DMS 273 treated with DMSO at 0.1 percent for 48 hours (cell line): ENCODE measurements around the gene ROBO3.

Source experiments
- DNase-seq: peaks from one replicate; lab custom pipeline; 2025; lab: John Stamatoyannopoulos, UW

The ROBO3 gene

DNA sequence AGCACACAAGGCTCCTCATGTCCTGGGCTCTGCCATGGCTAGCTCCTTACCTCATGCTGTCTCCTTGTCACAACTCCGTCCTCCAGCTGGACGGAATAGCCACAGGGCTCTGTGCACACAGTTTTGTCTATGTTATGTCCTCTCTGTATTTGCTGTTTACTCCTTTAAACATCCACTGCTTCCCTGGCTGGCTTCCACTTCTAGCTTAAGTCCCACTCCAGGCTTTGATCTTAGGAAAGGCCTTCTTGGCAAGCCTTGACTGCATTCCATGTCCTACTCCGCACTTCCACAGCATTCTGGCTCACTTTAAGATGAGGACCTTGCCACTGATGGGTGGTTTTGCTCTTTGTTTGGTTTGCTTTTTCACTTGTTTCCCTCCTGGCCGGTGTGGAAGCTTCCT, 22.9 kb upstream of the ROBO3 start:
- DNase-seq = no peak

DNA sequence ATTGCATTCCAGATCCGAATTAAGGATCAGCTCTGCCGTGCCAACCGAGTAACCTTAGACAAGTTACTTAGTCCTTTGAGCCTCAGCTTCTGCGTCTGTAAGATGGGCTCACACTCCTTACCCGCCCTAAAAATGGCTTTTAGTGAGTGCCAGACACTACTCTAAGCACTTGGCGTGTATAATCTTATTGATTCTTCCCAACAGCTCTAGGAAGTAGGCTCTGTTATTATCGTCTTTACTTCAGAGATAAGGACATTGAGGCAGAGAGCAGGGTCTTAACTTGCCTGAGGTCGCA, 21.7 kb upstream of the ROBO3 start:
- DNase-seq = no peak

DNA sequence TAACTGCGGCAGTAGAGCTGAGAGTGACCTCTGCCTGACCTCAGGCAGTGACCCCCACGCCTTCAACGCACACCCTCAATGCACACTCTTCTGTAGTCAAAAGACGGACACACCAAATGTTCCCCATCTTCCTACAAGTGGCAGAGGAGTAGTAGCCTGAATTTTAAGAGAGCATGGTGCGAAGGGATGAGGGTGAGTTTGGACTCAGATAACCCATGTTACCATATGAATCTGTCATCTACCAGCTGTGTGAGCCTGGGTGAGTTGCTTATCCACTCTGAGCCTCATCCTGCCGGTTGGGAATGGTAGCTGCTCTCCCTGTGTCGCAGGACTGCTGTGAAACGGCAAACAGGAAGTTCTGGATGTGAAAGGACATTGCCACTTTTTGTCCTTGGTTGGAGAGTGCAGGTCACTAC, 20.6 kb upstream of the ROBO3 start:
- no peak for DNase-seq

DNA sequence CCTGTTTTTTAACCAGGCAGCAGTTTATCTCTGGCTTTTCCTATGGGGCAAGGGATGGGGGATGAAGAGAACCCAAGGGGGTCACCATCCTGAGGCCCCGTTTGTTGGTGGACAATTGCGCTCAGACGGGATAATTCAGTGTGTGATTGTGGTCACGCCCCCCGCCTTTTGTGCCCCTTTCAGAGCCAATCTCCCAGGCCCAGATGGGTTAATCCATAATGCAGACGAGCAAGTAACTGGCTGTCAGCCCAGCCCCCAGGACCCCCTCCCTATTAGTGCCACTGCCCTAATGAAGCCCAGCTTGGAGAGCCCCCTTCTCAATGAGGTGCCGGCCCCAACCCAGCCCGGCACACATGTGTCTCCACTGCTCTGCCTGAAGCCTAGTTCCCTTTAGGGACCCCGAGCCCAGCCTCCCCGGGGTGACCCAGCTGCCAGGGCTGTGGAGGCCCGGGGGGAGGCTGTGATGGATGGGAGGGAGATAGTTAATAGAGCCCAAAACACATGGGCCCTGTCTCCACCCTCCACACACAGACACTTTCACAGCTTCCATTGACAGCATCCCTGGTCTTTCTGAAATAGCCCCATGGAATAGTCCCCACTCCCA, 19.1 kb upstream of the ROBO3 start:
- no peak for DNase-seq

DNA sequence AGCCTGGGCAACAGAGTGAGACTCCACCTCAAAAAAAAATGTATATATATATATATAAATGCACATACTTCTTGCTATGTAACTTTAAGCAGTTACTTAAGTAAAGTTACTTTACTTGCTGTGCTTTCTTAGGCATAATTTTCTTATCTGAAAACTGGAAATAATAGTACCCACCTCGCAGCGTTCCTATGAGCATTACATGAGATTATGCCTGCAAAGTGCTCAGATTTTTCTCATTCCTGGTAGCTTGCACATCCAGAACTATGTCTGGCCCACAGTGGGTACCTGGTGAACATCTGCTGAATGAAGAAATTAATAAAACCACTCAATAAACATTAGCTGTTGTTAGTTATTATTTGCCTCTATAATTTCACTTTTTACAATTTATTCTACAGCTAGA, 6.1 kb upstream of the ROBO3 start:
- DNase-seq = no peak

DNA sequence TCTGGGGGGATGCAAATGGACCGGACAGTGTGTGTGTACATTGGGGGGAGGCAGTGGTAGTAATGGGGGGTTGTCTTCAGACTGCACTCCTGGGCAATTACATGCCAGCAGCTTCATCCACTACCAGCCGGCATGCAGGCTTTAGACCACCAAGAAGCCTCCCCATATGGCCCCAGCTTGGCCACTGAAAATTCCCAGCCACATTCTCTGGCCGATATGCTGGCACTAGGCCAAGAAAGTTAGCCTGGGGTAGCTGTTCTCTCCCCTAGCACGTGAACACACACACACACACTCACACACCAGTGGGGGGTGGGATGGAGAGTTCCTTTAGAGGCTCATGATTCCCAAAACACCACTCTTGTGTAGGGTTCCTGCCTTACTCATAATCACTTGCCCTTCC, 3.6 kb upstream of the ROBO3 start:
- no peak for DNase-seq

DNA sequence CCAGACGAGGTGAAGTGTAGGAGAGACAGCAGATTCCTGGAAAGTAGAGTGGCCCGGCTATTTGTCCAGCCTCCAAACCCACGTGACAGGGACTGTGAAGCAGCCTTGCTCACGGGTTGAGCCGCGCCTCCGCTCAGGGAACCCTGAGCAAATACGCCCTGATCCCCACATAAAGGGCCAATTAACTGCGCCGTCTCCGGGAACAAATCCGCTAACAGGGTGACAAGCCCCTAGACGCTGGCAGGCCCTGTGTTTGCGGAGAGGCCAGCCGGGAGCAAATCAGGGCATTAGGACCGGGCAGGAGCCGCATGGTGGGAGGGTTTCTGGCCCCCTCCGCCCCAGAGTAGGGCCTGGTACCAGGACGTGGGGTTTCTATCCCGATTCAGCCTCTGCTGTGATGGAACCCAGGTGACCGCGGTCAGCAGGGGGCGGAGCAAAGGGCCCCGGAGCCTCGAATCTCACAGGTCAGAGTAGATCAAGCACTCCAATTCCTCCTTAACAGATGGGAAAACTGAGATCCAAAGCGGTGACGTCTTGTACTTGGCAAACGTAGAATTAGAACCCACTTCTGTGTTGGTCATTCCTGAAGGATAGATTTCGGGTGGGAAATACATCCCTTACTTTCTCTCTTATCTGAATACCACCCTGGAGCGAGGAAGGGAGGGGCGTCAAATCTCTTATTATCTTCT, 2.0 kb upstream of the ROBO3 start:
- no peak for DNase-seq

DNA sequence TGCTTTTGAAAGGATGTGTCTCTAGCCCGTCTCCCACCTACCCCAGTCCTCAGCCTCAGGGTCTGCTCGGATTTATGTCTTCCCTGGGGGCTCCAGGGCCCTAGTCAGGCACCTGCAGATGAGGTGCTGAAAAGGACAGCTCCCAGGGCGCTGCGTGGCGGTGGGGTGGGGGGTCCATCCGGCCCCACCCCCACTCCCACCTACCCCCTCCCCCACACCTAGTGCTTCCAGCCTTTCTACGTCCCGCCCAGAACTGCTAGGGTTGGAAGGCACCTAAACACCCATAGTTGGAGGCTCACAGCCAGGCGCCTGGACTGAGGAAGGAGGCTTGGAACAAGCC, 1.4 kb upstream of the ROBO3 start:
- DNase-seq = no peak

DNA sequence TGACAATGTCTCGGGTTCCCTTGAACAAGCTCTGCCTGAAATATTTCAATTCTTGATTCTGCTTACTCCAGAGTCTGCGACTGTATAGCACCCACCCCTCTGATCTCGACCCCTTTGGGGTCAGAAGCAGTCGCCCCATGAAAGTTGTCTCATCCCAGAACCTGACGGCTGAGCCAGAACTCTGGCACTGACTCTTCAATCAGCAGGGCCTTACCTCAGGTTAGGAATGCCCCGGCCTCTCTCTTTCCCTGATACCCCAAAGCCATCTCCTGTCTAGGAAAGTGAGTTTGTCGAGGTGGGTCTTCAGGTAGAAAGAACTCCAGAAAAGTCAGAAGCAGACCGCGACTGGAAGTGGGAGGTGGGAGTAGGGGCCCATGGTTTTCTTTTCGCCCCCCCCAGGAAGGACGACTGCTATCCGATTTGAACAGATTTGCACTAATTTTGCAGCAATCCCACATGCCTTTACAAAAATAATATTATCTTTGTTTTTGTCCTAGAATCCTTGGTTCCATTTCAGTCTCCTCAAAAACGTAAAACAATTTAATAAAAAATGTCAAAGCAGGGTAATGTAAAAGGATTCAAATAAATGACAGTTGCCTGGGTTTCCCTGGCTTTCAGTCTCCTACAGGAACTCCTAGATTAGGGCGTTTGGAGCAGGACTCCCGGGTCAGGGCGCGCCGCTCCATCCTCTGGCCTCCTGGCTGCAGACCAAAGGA, 898 bp upstream of the ROBO3 start:
- DNase-seq = no peak

DNA sequence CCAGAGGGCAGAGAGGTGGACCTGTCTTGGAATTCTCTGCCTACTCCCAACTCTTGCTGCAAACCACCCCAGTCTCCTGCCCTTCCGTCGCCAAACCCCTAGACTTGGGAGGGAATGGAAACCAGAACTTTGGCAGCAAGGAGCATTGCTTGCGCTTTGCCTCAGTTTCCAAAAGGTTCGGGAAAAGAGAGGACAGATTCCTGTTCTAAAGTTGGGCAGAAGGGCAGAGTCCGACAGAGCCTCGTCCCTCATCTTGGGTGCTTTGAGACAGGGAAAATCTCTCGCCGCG, 396 bp upstream of the ROBO3 start:
- DNase-seq = no peak

DNA sequence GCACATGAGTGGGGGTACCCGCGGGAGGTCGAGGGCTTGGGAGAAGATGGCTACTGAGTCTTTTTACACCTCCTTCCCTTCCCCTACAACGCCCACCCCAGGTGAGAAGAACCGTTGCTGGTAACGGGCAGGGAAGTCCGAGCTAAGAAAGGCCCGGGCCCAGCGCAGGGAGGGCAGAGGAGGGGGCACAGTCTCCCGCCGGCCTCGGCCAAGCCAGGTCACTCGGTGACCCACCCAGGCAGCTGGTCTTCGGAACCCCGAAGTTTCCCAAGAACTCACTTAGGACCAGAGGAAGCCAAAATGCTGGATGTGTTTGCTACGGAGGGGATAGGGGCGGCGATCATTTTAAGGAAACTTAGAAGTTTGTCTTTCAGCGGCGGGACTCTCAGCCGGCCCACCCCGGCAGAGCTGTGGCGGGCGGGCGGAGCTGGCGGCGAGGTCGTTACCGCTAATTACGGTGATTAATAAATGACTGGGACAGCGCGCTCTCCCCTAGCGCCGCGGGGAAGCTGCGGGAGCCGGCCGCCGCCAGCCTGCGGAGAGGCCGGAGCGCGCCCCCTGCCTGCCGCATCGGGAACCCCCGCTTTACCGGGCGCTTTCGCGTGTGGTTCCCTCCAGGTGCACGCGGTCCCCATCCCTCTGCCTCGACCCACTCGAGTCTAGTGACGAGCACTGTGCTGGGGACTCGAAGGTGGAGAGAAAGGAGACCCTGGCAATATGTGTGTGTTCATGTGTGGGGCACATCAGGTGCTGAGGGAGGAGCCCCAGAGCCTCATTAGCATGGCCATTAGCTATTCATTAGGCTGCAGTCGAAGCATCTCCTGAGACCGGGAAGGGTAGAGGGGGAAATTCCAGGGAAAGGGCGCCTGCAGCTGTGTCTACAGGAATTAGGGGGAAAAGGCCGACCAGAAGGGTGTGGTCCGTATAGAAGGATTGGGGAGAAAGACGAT, 945 bp downstream of the ROBO3 start:
- DNase-seq = no peak

DNA sequence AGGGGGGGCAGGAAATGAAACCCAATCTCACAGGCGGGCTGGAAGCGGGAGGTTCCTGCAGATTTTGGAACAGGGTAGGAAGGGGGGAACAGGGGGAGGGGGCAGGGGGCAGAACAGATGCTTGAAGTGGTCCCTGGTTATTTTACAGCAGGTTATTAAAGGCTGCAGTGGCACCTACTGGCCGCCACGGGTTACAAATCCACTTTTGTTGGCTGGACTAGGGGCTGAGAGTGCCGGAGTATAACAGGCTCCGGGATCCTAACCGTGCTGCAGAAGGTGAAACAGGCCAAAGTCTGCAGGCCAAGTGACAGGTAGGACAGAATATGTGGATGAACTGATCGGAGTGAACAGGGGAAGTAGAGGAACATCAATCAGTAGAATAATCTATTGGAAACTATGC, 2.5 kb downstream of the ROBO3 start:
- no peak for DNase-seq

DNA sequence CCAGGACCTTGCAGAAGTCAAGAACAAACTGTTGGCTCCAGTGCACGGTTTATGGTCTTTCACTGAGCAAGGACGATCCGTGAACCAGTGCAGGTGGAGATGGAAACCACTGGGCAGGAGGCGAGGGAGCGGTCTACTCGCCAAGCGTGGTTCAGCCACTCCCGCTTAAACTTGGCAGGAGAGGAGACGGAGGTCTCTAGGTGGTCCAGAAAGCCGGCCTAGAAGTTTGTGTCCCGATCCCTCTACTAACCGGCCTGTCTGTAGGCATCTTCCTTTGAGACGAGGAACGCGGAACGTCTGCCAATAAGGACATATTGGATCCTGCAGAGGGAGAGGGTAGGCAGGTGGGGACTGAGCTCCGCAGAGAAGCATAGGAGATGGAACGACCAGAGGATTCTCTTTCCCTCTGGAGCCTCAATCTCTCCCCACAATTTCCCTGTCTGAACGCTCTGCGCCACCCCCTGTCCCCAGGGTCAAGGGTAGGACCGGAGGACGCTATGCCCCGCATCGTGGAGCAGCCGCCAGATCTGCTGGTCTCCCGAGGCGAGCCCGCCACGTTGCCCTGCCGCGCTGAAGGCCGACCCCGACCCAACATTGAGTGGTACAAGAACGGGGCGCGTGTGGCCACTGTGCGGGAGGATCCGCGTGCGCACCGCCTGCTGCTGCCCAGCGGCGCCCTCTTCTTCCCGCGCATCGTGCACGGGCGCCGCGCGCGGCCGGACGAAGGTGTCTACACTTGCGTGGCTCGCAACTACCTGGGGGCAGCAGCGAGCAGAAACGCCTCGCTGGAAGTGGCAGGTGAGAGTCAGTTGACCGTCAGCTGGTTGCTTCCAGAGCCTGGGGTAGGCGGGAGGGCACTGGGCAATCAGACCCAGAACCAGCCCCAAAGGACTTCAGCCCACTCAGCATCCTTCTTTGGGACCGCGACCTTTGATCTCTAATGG, 3.4 kb downstream of the ROBO3 start:
- DNase-seq = no peak

DNA sequence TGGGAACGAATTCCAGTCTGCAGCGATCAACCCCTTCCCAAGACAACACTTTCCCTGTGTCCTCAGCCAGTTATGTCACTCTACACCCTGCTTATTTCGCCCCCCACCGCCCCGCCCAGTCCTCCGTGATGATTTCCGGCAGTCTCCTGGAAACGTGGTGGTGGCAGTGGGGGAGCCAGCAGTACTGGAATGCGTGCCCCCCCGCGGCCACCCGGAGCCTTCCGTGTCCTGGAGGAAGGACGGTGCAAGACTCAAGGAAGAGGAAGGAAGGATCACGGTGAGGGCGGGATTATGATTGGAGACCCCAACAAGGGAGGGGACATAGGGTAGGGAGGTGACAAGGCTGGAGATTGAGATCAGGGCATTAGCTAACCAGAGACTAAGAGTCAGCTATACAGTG, 4.1 kb downstream of the ROBO3 start:
- DNase-seq = no peak

DNA sequence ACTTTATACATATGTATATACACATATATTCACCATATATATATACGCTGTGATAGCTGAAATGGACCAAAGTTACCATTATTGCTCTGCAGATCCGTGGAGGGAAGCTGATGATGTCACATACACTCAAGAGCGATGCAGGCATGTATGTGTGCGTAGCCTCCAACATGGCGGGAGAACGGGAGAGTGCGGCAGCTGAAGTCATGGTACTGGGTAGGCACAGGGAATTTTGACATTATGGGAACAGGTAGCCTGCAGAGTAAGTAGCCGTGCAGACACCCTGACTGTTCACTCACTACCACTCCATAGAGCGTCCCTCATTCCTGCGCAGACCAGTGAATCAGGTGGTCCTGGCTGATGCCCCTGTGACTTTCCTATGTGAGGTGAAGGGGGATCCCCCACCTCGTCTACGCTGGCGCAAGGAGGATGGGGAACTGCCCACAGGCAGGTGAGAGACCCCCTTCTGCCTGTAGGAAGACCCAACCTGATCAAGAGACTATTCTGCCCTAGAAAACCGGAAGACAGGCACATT, 4.7 kb downstream of the ROBO3 start:
- DNase-seq = no peak

DNA sequence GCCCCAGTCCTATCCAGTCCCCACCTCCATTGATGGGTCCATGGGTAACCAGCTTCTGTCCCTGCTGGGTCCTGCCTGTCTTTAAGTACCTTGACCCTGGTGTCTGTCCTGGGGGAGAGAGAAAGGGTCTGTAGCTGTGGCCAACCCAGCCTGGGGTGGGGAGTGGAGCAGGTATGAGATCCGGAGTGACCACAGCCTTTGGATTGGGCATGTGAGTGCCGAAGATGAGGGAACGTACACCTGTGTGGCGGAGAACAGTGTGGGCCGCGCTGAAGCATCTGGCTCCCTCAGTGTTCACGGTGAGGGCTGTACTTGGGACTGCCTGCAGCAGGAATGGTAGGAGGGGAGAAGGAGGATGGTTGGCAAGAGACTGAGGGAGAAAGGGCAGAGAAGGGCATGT, 5.2 kb downstream of the ROBO3 start:
- DNase-seq = no peak

DNA sequence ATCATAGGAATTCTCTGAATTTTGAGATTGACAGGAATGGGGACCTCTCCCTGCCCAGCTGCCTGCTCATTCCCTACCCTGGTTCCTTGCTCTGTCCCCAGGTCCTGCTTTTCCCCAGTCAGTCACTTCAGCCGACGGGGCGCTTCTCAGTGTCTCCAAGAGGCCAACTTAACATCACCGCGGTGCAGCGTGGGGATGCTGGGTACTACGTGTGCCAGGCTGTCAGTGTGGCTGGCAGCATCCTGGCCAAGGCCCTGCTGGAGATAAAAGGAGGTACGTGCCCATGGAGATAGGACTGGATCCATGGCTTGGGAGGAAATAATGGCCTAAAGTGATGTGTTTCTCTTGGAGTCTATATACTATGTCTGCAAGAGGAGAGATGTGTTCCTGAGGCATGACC, 7.0 kb downstream of the ROBO3 start:
- DNase-seq = no peak

DNA sequence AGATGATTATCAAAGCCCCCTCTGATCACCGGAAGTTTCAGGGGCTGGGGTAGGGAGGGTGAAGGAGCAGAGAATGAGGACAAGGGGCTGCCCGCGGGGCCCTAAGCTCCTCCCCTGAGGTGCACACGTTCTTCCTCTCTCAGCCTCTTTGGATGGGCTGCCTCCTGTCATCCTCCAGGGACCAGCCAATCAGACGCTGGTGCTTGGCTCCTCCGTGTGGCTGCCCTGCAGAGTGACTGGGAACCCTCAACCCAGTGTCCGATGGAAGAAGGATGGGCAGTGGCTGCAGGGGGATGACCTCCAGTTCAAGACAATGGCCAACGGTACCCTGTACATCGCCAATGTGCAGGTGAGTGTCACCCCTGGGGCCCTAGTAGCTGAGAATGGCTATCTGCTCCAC, 7.5 kb downstream of the ROBO3 start:
- DNase-seq = no peak

DNA sequence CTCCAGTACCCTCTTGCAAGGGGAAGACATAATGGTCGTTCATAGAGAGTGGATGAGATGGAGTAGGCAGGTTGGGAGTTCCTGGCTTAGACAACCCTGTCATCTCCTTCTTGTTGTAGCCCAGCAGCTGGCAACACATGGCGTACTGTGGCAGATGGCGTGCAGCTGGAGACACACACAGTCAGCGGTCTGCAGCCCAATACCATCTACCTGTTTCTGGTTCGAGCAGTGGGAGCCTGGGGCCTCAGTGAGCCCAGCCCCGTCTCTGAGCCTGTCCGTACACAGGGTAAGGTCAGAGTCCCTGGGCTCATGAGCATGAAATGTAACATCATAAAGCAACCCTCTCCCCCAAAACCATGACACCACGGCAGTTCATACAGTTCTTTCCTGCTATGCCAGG, 8.7 kb downstream of the ROBO3 start:
- DNase-seq = peak; percentile 11

DNA sequence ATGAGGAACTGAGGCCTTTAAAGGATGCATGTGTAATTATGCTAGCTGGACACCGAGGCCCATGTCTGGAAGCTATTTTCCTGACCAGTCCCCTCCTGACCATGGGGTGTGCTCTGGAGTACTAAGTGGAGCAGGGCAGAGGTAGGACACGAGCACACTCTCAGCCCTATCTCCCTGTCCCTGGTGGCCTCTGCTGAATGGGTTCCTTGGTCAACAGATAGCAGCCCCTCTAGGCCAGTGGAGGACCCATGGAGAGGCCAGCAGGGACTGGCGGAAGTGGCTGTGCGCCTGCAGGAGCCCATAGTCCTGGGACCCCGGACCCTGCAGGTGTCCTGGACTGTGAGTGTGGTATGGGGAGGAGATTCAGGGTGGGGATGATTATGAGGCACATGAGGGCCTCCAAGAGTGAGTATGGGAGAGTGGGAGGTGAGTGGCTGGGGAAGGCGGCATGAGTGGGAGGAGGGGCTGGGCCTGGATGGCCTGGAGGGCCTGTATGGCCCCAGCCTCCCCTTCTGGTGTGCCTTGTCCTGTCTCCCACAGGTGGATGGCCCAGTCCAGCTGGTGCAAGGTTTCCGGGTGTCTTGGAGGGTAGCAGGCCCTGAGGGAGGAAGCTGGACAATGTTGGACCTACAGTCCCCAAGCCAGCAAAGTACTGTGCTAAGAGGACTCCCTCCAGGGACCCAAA, 9.5 kb downstream of the ROBO3 start:
- DNase-seq = no peak

DNA sequence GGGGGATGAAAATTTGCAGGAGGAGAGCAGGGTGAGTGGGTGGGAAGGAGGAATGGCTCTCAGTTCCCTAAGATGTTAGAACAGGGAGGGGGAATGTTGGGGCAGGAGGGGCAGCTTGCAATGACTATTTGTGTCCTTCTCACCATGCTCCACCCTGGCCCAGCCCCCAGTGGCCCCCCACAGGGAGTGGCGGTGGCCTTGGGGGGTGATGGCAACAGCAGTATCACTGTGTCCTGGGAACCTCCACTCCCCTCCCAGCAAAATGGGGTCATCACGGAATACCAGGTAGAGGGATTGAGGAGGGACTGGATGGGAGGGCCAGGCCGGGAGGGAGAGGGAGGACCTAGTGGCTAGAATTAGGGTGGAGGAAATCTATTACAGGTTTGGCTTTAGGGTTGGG, 10.2 kb downstream of the ROBO3 start:
- no peak for DNase-seq
